Measurements from ENCODE around the gene PLAAT2. TPM values are rescaled to one million over a fixed set of nuclear protein-coding genes. Genes with fewer than 3 reads are reported as not detected.

The PLAAT2 gene
- total and polyA plus RNA-seq, 7 donors, result 0.71 to 233 (median 69.7) TPM; not detected in 3

DNA sequence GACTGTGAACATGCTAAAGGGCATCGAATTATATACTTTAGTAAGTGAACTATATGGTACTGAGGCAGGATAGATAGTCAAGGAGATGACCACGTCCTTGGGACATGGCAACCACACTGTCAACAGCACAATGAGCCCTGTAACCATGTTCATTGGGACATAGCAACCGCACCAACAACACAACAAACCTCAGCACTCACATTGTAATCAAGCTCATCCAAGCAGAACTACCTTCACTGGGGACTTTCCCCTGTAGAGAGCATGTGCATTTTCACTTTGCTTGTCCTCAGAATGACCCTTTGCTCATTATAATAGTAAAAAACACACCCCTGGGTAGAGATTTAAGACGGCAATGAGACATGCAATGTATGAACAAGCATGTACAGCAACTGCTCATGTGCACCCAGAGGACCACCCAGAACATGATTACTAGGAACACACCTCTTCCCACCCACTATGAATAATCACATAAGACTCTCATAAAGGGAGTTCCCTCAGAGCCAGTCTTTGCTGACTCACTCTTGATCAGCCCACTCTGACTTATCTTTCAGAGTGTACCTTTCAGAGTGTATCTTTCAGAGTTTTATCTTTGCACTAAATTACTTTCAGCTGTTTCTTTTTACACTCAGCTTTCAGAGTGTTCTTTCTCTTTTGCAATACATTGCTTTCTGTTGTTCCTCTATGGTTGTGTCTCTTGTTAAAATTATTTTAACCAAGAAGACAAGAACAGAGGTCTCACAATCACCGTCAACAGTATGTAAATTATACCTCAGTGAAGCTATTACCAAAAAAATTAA is 4.1 kb upstream of the PLAAT2 start:
- TF ChIP-seq EP300 (IDR thresholded peaks at IDR 0.05), result no peak
- peak in 2 of 4 donors; percentile 19 to 50 for TF ChIP-seq POLR2AphosphoS5 (IDR thresholded peaks at IDR 0.05)
- Histone ChIP-seq H3K9me3 (no peaks in the 10 kb centered on the region), H3K27ac (peak overlapping the region; percentile 8 to 51 (median 24)), H3K4me3 (no peak overlapping the region), H3K27me3 (no peaks in the 10 kb centered on the region), H3K4me1 (peaks cover 0 to 15% (median 12%) of the 10 kb centered on the region in 4 donors), H3K36me3 (no peaks in the 10 kb centered on the region)
- peak; percentile 39 for DNase-seq
- WGBS, 2 donors, result 7 to 23% methylated on average over 5 of the region's 5 CpGs
- intact Hi-C loops (cut with DNase I), result no loop called here

DNA sequence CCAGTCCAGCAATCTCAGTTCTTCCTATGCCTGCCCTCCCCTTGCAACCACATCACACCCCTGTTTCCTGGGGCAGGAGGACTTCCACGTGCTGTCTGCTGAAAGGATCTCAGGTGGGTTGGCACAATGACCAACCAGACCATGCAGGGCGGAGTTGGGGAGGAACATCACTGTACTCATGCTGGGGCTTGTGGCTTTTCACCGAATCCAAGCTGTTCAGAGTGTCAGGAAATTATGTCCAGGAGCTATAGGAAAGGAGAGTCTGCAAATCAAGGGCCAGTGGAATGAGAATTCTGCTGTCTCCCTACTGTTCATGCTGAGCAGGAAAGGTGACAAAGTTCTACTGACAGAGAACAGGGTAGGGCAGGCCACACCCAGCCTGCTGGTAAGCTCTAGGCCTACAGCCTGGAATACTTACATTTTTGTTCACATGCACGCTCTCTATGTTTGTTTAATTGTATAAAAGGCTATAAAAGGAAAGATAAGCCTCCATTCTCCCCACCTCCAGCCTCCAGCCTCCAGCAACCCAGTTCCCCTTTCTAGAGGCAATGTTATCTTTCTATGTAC is 1.7 kb upstream of the PLAAT2 start:
- DNase-seq, result no peak
- H3K4me3 ChIP-seq, result no peak overlapping the region
- peak overlapping the region in 1 of 4 donors; percentile 28 for H3K27ac ChIP-seq
- H3K9me3 ChIP-seq, result no peaks in the 10 kb centered on the region
- peaks cover 0 to 15% (median 12%) of the 10 kb centered on the region in 4 donors for H3K4me1 ChIP-seq
- intact Hi-C loops (cut with DNase I), result no loop called here
- H3K36me3 ChIP-seq, result no peaks in the 10 kb centered on the region
- TF ChIP-seq POLR2A (IDR thresholded peaks at IDR 0.05) (no peak), EP300 (IDR thresholded peaks at IDR 0.05) (no peak)
- TF ChIP-seq, protein P1, sequence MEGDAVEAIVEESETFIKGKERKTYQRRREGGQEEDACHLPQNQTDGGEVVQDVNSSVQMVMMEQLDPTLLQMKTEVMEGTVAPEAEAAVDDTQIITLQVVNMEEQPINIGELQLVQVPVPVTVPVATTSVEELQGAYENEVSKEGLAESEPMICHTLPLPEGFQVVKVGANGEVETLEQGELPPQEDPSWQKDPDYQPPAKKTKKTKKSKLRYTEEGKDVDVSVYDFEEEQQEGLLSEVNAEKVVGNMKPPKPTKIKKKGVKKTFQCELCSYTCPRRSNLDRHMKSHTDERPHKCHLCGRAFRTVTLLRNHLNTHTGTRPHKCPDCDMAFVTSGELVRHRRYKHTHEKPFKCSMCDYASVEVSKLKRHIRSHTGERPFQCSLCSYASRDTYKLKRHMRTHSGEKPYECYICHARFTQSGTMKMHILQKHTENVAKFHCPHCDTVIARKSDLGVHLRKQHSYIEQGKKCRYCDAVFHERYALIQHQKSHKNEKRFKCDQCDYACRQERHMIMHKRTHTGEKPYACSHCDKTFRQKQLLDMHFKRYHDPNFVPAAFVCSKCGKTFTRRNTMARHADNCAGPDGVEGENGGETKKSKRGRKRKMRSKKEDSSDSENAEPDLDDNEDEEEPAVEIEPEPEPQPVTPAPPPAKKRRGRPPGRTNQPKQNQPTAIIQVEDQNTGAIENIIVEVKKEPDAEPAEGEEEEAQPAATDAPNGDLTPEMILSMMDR (IDR thresholded peaks at IDR 0.05), result peak in 1 of 4 experiments; percentile 3
- 19 to 61% methylated on average over 4 of the region's 4 CpGs for WGBS, 2 donors
- no peaks in the 10 kb centered on the region for H3K27me3 ChIP-seq

DNA sequence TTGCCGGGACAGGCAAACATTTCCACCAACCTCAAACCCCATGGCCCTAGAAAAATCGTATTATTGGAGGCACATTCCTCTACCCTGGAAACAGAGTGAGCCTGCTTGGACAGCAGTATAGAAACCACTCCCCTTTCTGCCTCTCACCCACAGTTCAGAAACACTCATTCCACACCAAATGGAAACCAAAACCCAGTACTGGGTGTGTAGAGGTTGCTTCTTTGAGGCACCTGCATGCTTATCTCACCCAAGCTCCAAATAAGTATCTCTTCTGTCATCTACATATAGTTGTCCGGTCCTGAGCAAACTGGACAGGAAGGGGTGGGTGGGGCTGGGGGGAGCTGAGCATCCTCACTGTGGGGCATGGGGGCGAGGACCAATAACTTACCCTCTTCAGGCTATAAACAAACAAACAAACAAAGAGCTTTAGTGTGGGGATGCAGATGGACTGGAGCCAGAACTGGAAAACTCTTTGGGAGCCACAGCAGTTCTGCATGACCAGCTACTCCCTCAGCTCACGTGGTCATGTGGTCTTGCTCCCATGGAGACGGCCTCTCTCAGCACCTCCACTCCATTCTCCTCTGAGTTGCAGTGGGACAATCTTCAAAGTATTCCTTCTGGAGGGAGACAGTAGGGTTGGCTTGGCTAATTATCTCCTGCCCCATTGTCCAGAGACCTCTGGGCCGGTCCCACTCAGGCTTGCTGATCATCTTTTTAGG is 1.0 kb upstream of the PLAAT2 start:
- H3K27ac ChIP-seq, result peak overlapping the region in 1 of 4 donors; percentile 28
- 53 to 67% methylated on average over 7 of the region's 7 CpGs for WGBS, 2 donors
- TF ChIP-seq POLR2A (IDR thresholded peaks at IDR 0.05) (no peak), POLR2AphosphoS5 (IDR thresholded peaks at IDR 0.05) (no peak), EP300 (IDR thresholded peaks at IDR 0.05) (no peak)
- TF ChIP-seq, protein P1 (IDR thresholded peaks at IDR 0.05), result no peak
- intact Hi-C loops (cut with DNase I), result no loop called here
- no peaks in the 10 kb centered on the region for H3K27me3 ChIP-seq
- no peak overlapping the region for H3K4me3 ChIP-seq
- H3K4me1 ChIP-seq, result peaks cover 0 to 15% (median 12%) of the 10 kb centered on the region in 4 donors
- peak; percentile 22 for DNase-seq
- H3K9me3 ChIP-seq, result no peaks in the 10 kb centered on the region
- H3K36me3 ChIP-seq, result no peaks in the 10 kb centered on the region

DNA sequence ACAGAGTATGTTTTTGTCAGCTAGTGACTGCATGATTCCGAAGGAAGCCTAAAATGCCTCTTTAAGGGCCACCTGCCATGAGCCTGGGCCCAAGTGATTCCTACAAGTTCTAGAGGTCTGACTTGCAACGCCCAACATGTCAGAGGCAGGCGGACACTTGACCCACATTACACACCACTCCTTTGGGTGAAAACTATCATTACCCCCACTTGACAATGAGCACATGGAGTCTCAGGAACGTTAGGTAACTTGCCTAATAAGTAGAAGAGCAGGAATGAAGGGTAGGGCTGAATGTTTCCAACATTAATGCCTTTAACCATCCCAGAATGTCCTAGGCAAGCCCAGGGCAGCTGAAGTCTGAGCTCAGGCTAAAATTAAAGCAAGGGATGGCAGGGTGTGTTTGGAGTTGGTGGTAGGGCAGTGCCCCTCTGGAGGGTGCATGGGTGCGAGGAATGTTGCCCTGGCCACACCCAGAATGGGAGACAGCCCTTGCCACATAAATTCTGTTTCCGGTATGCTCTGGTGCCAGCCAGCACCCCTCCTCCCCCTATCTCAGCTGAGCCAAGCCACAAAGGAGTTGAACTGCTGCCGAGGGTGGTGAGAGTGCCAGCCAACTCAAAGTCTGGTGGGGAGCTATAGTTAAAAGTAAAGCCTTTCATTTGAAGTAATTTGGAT is 2.5 kb downstream of the PLAAT2 start:
- WGBS, 2 donors, result 48 to 65% methylated on average over 7 of the region's 7 CpGs
- no peaks in the 10 kb centered on the region for H3K27me3 ChIP-seq
- H3K4me1 ChIP-seq, result no peaks in the 10 kb centered on the region
- no peaks in the 10 kb centered on the region for H3K9me3 ChIP-seq
- intact Hi-C loops (cut with DNase I), result no loop called here
- no peak overlapping the region for H3K27ac ChIP-seq
- TF ChIP-seq POLR2A (IDR thresholded peaks at IDR 0.05) (no peak), EP300 (IDR thresholded peaks at IDR 0.05) (no peak), POLR2AphosphoS5 (IDR thresholded peaks at IDR 0.05) (no peak)
- TF ChIP-seq, protein P1 (IDR thresholded peaks at IDR 0.05), result no peak
- H3K4me3 ChIP-seq, result no peak overlapping the region
- DNase-seq, result peak; percentile 55
- H3K36me3 ChIP-seq, result no peaks in the 10 kb centered on the region
